ENCODE results near the gene ELOVL2.

Gene ELOVL2

GRCh38 chr6:11027565-11028110 is 16.5 kb downstream of the ELOVL2 start:
- no peak for TF ChIP-seq CTCF (IDR thresholded peaks at IDR 0.05; ENCODE audit: insufficient read depth, low read length, poor library complexity, severe bottlenecking)
- no peak for TF ChIP-seq EZH2phosphoT487 (conservative IDR thresholded peaks at IDR 0.05; ENCODE audit: low read length)

GRCh38 chr6:11025921-11026635 is 18.0 kb downstream of the ELOVL2 start:
- no peaks in the 10 kb centered on the region for H4K20me1 ChIP-seq (ENCODE audit: low read depth, low read length)
- H3F3A ChIP-seq (ENCODE audit: insufficient read depth) = no peaks in the 10 kb centered on the region
- H3K36me3 ChIP-seq (ENCODE audit: low read length) = no peaks in the 10 kb centered on the region
- no peaks in the 10 kb centered on the region for H3K9me3 ChIP-seq (ENCODE audit: insufficient read depth, low read length)
- H3K27ac ChIP-seq (ENCODE audit: low read depth, low read length) = peak overlapping the region; percentile 25; the same call in 1 of the 2 replicates
- H3K27me3 ChIP-seq (ENCODE audit: low read length) = no peaks in the 10 kb centered on the region
- H3K4me3 ChIP-seq (ENCODE audit: insufficient read depth, low read length, poor library complexity, severe bottlenecking) = peak overlapping the region; percentile 16
- H3K79me2 ChIP-seq (ENCODE audit: insufficient read depth, low read length) = no peaks in the 10 kb centered on the region
- peak overlapping the region; percentile 31 for H3K9ac ChIP-seq (ENCODE audit: low read length)
- peak overlapping the region; percentile 64 for H3K4me2 ChIP-seq (ENCODE audit: low read depth, low read length, poor library complexity, severe bottlenecking)
- TF ChIP-seq EZH2phosphoT487 (conservative IDR thresholded peaks at IDR 0.05; ENCODE audit: low read length) (no peak), CTCF (IDR thresholded peaks at IDR 0.05; ENCODE audit: insufficient read depth, low read length, poor library complexity, severe bottlenecking) (no peak)
- H3K9me2 ChIP-seq (replicated peaks; ENCODE audit: insufficient read depth, low read length) = no peaks in the 10 kb centered on the region
- peak overlapping the region; percentile 27 for H2AFZ ChIP-seq (ENCODE audit: low read depth, low read length, severe bottlenecking)

More at GRCh38 chr6:11027565-11028110, 16.5 kb downstream of the ELOVL2 start:
- Histone ChIP-seq H3K27me3 (ENCODE audit: low read length) (no peaks in the 10 kb centered on the region), H3K36me3 (ENCODE audit: low read length) (no peaks in the 10 kb centered on the region), H4K20me1 (ENCODE audit: low read depth, low read length) (no peaks in the 10 kb centered on the region), H2AFZ (ENCODE audit: low read depth, low read length, severe bottlenecking) (no peak overlapping the region), H3F3A (ENCODE audit: insufficient read depth) (no peaks in the 10 kb centered on the region), H3K9me3 (ENCODE audit: insufficient read depth, low read length) (no peaks in the 10 kb centered on the region), H3K27ac (ENCODE audit: low read depth, low read length) (no peak overlapping the region), H3K79me2 (ENCODE audit: insufficient read depth, low read length) (no peaks in the 10 kb centered on the region), H3K4me2 (ENCODE audit: low read depth, low read length, poor library complexity, severe bottlenecking) (no peak overlapping the region), H3K4me3 (ENCODE audit: insufficient read depth, low read length, poor library complexity, severe bottlenecking) (no peak overlapping the region), H3K9me2 (replicated peaks; ENCODE audit: insufficient read depth, low read length) (no peaks in the 10 kb centered on the region), H3K9ac (ENCODE audit: low read length) (no peak overlapping the region)

GRCh38 chr6:11025130-11025529 is 19.0 kb downstream of the ELOVL2 start:
- H3K27me3 ChIP-seq (ENCODE audit: low read length) = no peaks in the 10 kb centered on the region
- H3K4me2 ChIP-seq (ENCODE audit: low read depth, low read length, poor library complexity, severe bottlenecking) = no peak overlapping the region
- no peaks in the 10 kb centered on the region for H3K9me3 ChIP-seq (ENCODE audit: insufficient read depth, low read length)
- no peaks in the 10 kb centered on the region for H3K36me3 ChIP-seq (ENCODE audit: low read length)
- no peaks in the 10 kb centered on the region for H3K9me2 ChIP-seq (replicated peaks; ENCODE audit: insufficient read depth, low read length)
- no peaks in the 10 kb centered on the region for H3F3A ChIP-seq (ENCODE audit: insufficient read depth)
- no peak overlapping the region for H3K4me3 ChIP-seq (ENCODE audit: insufficient read depth, low read length, poor library complexity, severe bottlenecking)
- no peaks in the 10 kb centered on the region for H3K79me2 ChIP-seq (ENCODE audit: insufficient read depth, low read length)
- TF ChIP-seq EZH2phosphoT487 (conservative IDR thresholded peaks at IDR 0.05; ENCODE audit: low read length) (no peak), CTCF (IDR thresholded peaks at IDR 0.05; ENCODE audit: insufficient read depth, low read length, poor library complexity, severe bottlenecking) (no peak)
- no peak overlapping the region for H3K27ac ChIP-seq (ENCODE audit: low read depth, low read length)
- H4K20me1 ChIP-seq (ENCODE audit: low read depth, low read length) = no peaks in the 10 kb centered on the region
- H2AFZ ChIP-seq (ENCODE audit: low read depth, low read length, severe bottlenecking) = no peak overlapping the region
- no peak overlapping the region for H3K9ac ChIP-seq (ENCODE audit: low read length)

All from SU-DHL-6 (cell line).